Liver (tissue), 3 donors: Measurements from ENCODE around the gene MCTP2.
"Not testable (repeated sequence)": the region's sequence is repeated elsewhere in the genome, so short reads cannot be mapped to it uniquely, and the experiment has no call there.

ENCODE experiments used
- ATF3 ChIP-seq: IDR thresholded peaks from 2 replicates; pipeline ENCODE4 v1.6.1; 2016; ENCODE audit warnings: antibody characterized with exemption
- EGR1 ChIP-seq, 2 donors: IDR thresholded peaks; 2 replicates each; pipeline ENCODE4 v1.6.1; 2016 to 2018; ENCODE audit warnings: antibody characterized with exemption in 2 of 2, low read depth in 2 of 2
- GABPA ChIP-seq, 2 donors: IDR thresholded peaks in 1 of 2; conservative IDR thresholded peaks in 1 of 2; 2 replicates each; pipeline ENCODE4 v1.6.1; 2016; ENCODE audit warnings: antibody characterized with exemption in 2 of 2, mild to moderate bottlenecking in 1 of 2, moderate library complexity in 1 of 2
- HNF4G ChIP-seq: IDR thresholded peaks from 2 replicates; pipeline ENCODE4 v1.6.1; 2016; ENCODE audit warnings: antibody characterized with exemption
- JUND ChIP-seq, 2 donors: IDR thresholded peaks; 2 replicates each; pipeline ENCODE4 v1.6.1; 2016; ENCODE audit warnings: antibody characterized with exemption in 2 of 2
- RAD21 ChIP-seq, 2 donors: IDR thresholded peaks; 2 replicates each; pipeline ENCODE4 v1.6.1; 2016; ENCODE audit warnings: antibody characterized with exemption in 2 of 2, mild to moderate bottlenecking in 2 of 2
- REST ChIP-seq: IDR thresholded peaks from 2 replicates; pipeline ENCODE4 v1.6.1; 2016; ENCODE audit warnings: antibody characterized with exemption, mild to moderate bottlenecking
- RXRA ChIP-seq, 2 donors: IDR thresholded peaks; 2 replicates each; pipeline ENCODE4 v1.6.1; 2017 to 2018; ENCODE audit warnings: antibody characterized with exemption in 2 of 2, mild to moderate bottlenecking in 1 of 2
- SP1 ChIP-seq: IDR thresholded peaks from 2 replicates; pipeline ENCODE4 v1.6.1; 2018; ENCODE audit warnings: antibody characterized with exemption, mild to moderate bottlenecking
- TAF1 ChIP-seq: conservative IDR thresholded peaks from 2 replicates; pipeline ENCODE4 v1.6.1; 2016; ENCODE audit warnings: antibody characterized with exemption, mild to moderate bottlenecking
- YY1 ChIP-seq: IDR thresholded peaks from 2 replicates; pipeline ENCODE4 v1.6.1; 2016; ENCODE audit warnings: antibody characterized with exemption, mild to moderate bottlenecking
- TF ChIP-seq, protein P1 (sequence below): fragments of 150-350 bp; IDR thresholded peaks from 2 replicates; pipeline ENCODE4 v1.5.1; 2017; ENCODE audit warnings: improper control_type of control experiment, low read depth, low read length; ENCODE audit not compliant: missing input control
- donor health status: healthy.
- donor health status: healthy.

DNA sequence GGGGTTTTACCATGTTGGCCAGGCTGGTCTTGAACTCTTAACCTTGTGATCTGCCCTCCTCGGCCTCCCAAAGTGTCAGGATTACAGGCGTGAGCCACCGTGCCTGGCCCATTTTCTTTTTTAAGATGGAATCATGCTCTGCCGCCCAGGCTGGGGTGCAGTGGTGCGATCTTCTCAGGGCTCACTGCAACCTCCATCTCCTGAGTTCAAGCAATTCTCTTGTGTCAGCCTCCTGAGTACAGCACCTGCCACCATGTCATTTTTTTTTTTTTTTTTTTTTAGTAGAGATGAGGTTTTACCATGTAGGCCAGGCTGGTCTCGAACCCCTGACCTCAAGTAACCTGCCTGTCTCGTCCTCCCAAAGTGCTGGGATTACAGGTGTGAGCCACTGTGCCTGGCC is 26.4 kb downstream of the MCTP2 start:
- TF ChIP-seq TAF1; GABPA (IDR thresholded peaks at IDR 0.05 in 1 of 2, conservative IDR thresholded peaks at IDR 0.05 in 1 of 2); SP1; REST; EGR1 (IDR thresholded peaks at IDR 0.05; ENCODE audit: low read depth in 2 of 2); ATF3; RAD21 (IDR thresholded peaks at IDR 0.05); RXRA (IDR thresholded peaks at IDR 0.05); YY1; JUND (IDR thresholded peaks at IDR 0.05); HNF4G: not testable (repeated sequence)
- TF ChIP-seq, protein P1, sequence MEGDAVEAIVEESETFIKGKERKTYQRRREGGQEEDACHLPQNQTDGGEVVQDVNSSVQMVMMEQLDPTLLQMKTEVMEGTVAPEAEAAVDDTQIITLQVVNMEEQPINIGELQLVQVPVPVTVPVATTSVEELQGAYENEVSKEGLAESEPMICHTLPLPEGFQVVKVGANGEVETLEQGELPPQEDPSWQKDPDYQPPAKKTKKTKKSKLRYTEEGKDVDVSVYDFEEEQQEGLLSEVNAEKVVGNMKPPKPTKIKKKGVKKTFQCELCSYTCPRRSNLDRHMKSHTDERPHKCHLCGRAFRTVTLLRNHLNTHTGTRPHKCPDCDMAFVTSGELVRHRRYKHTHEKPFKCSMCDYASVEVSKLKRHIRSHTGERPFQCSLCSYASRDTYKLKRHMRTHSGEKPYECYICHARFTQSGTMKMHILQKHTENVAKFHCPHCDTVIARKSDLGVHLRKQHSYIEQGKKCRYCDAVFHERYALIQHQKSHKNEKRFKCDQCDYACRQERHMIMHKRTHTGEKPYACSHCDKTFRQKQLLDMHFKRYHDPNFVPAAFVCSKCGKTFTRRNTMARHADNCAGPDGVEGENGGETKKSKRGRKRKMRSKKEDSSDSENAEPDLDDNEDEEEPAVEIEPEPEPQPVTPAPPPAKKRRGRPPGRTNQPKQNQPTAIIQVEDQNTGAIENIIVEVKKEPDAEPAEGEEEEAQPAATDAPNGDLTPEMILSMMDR: not testable (repeated sequence)
